Trophoblast cell (in vitro differentiated cells and primary cell): ENCODE results near the gene NUDC.
"Not testable (repeated sequence)": the region's sequence is repeated elsewhere in the genome, so short reads cannot be mapped to it uniquely, and the experiment has no call there.

Experiments
- DNase-seq, 2 donors: peaks; one replicate each; pipeline ENCODE4 v3.0.0-alpha.2; 2016
- H2AFZ ChIP-seq: 2 replicates; pipeline ENCODE4 v1.6.1; 2013; ENCODE audit warnings: low read length, moderate library complexity, mild to moderate bottlenecking; ENCODE audit not compliant: insufficient read depth, poor library complexity
- H2AK5ac ChIP-seq: 2 replicates; pipeline ENCODE4 v1.6.1; 2013; ENCODE audit warnings: mild to moderate bottlenecking, low read length
- H2BK120ac ChIP-seq: 2 replicates; pipeline ENCODE4 v1.6.1; 2013; ENCODE audit warnings: low read length, mild to moderate bottlenecking, moderate library complexity; ENCODE audit not compliant: insufficient read depth, poor library complexity
- H2BK12ac ChIP-seq: 2 replicates; pipeline ENCODE4 v1.6.1; 2013; ENCODE audit warnings: mild to moderate bottlenecking, low read length, moderate library complexity
- H2BK5ac ChIP-seq: 2 replicates; pipeline ENCODE4 v1.6.1; 2013; ENCODE audit warnings: low read length, low read depth, moderate library complexity, mild to moderate bottlenecking; ENCODE audit not compliant: poor library complexity
- H3K14ac ChIP-seq: 2 replicates; pipeline ENCODE4 v1.6.1; 2013; ENCODE audit warnings: mild to moderate bottlenecking, low read length
- H3K18ac ChIP-seq: 2 replicates; pipeline ENCODE4 v1.6.1; 2013; ENCODE audit warnings: mild to moderate bottlenecking, low read length
- H3K23ac ChIP-seq: 2 replicates; pipeline ENCODE4 v1.6.1; 2013; ENCODE audit warnings: low read length
- H3K27ac ChIP-seq: 2 replicates; pipeline ENCODE4 v1.5.1; 2013; ENCODE audit warnings: low read depth, mild to moderate bottlenecking, inconsistent platforms, low read length, moderate library complexity
- H3K27me3 ChIP-seq: 2 replicates; pipeline ENCODE4 v1.6.1; 2013; ENCODE audit warnings: inconsistent platforms, mild to moderate bottlenecking, low read length, moderate library complexity; ENCODE audit not compliant: insufficient read depth
- H3K36me3 ChIP-seq, 2 experiments: 1 replicate in 1 of 2; 2 replicates in 1 of 2; pipeline ENCODE4 v1.6.1; 2013; ENCODE audit warnings: low read length in 2 of 2, mild to moderate bottlenecking in 2 of 2, moderate library complexity in 1 of 2; ENCODE audit not compliant: insufficient read depth in 2 of 2, control insufficient read depth in 1 of 2
- H3K4ac ChIP-seq: 2 replicates; pipeline ENCODE4 v1.6.1; 2013; ENCODE audit warnings: low read depth, mild to moderate bottlenecking, low read length, moderate library complexity
- H3K4me1 ChIP-seq, 2 experiments: 1 replicate in 1 of 2; 2 replicates in 1 of 2; pipeline ENCODE4 v1.6.1; 2013; ENCODE audit warnings: low read length in 2 of 2, mild to moderate bottlenecking in 2 of 2, moderate library complexity in 1 of 2; ENCODE audit not compliant: insufficient read depth in 2 of 2, control insufficient read depth in 1 of 2
- H3K4me2 ChIP-seq: 2 replicates; pipeline ENCODE4 v1.6.1; 2013; ENCODE audit warnings: inconsistent platforms, mild to moderate bottlenecking, low read length, moderate library complexity
- H3K4me3 ChIP-seq: 2 replicates; pipeline ENCODE4 v1.5.1; 2013; ENCODE audit warnings: mild to moderate bottlenecking, low read depth, low read length, inconsistent platforms
- H3K79me1 ChIP-seq: one replicate; pipeline ENCODE4 v1.6.1; 2013; ENCODE audit warnings: low read length
- H3K79me2 ChIP-seq: 2 replicates; pipeline ENCODE4 v1.6.1; 2013; ENCODE audit warnings: low read length, mild to moderate bottlenecking; ENCODE audit not compliant: control insufficient read depth, insufficient read depth, poor library complexity
- H3K9ac ChIP-seq: 2 replicates; pipeline ENCODE4 v1.6.1; 2013; ENCODE audit warnings: mild to moderate bottlenecking, low read length
- H3K9me3 ChIP-seq: 2 replicates; pipeline ENCODE4 v1.6.1; 2013; ENCODE audit warnings: low read depth, mild to moderate bottlenecking, control low read depth, inconsistent platforms, low read length; ENCODE audit not compliant: insufficient read depth
- H4K12ac ChIP-seq: 2 replicates; pipeline ENCODE4 v1.6.1; 2013; ENCODE audit warnings: low read depth, mild to moderate bottlenecking, low read length, moderate library complexity
- H4K8ac ChIP-seq: 2 replicates; pipeline ENCODE4 v1.6.1; 2013; ENCODE audit warnings: low read depth, mild to moderate bottlenecking, low read length, moderate library complexity
- H4K91ac ChIP-seq: one replicate; pipeline ENCODE4 v1.6.1; 2013; ENCODE audit warnings: low read depth, mild to moderate bottlenecking, low read length, moderate library complexity
- WGBS: extraction: QIAGEN DNeasy Blood & Tissue Kit; methylation state at CpG from one replicate; pipeline ENCODE4 v1.1.7; 2013; ENCODE audit warnings: missing lambda C conversion rate; ENCODE audit not compliant: insufficient read length, insufficient coverage; ENCODE audit errors: extremely low coverage; 5-methylcytosine and 5-hydroxymethylcytosine counted together

The NUDC gene

DNA sequence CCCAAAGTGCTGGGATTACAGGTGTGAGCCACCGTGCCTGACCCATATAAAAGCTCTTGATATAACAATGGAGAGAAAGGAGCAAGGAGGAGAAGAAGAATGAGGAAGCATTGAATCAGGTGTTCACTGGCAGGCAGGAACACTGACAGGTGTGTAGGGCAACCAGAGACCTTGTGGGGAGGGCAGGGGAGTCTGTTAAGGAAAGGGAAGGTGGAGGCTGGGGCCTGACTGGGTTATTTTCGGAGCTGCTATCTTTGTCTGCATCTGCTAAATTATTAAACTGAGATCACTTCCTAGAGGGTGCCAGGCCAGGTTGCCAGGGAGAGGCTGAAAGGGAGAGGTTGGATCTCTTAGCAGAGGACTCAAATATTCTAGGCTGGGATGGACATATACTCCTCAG, 65.1 kb downstream of the NUDC start:
- Histone ChIP-seq H3K4me1 (no peaks in the 10 kb centered on the region), H3K23ac (no peak overlapping the region), H3K4me2 (no peak overlapping the region), H4K91ac (no peak overlapping the region), H4K8ac (no peak overlapping the region), H2BK120ac (no peak overlapping the region), H3K9ac (no peak overlapping the region), H3K9me3 (no peaks in the 10 kb centered on the region), H3K14ac (no peak overlapping the region), H3K79me2 (no peaks in the 10 kb centered on the region), H3K27ac (no peak overlapping the region), H3K4me3 (no peak overlapping the region), H2BK12ac (no peak overlapping the region), H3K27me3 (no peaks in the 10 kb centered on the region), H3K79me1 (no peaks in the 10 kb centered on the region), H3K4ac (no peak overlapping the region), H3K18ac (no peak overlapping the region), H4K12ac (no peak overlapping the region), H3K36me3 (no peaks in the 10 kb centered on the region), H2AK5ac (no peak overlapping the region), H2BK5ac (no peak overlapping the region), H2AFZ (no peak overlapping the region)
- no CpG with 5 or more reads among the region's 2 CpGs for WGBS
- no peak for DNase-seq

DNA sequence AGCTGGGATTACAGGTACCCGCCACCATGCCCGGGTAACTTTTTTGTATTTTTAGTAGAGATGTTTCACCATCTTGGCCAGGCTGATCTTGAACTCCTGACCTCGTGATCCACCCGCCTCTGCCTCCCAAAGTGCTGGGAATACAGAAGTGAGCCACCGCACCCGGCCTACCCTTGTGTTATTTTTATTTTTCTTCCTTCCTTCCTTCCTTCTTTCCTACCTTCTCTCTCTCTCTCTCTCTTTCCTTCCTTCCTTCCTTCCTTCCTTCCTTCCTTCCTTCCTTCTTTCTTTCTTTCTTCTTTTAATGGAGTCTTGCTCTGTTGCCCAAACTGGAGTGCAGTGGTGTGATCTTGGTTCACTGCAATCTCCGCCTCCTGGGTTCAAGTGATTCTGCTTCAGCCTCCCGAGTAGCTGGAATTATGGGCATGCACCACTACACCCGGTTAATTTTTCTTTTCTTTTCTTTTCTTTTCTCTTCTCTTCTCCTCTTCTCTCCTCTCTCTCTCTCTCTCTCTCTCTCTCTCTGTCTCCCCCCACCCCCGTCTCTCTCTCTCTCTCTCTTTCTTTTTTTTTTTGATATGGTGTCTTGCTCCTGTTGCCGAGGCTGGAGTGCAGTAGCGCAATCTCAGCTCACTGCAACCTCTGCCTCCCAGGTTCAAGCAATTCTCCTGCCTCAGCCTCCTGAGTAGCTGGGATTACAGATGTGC, 68.0 kb downstream of the NUDC start:
- H4K12ac ChIP-seq, H3K79me1 ChIP-seq, H4K91ac ChIP-seq, H3K27ac ChIP-seq, H2AFZ ChIP-seq, H3K4ac ChIP-seq, H3K27me3 ChIP-seq, H3K79me2 ChIP-seq, H2AK5ac ChIP-seq, H3K4me3 ChIP-seq, H3K4me2 ChIP-seq, H2BK5ac ChIP-seq, DNase-seq, H2BK12ac ChIP-seq, H3K9ac ChIP-seq, H3K36me3 ChIP-seq, H3K23ac ChIP-seq, H3K14ac ChIP-seq, H3K18ac ChIP-seq, H2BK120ac ChIP-seq, H3K4me1 ChIP-seq, H3K9me3 ChIP-seq, H4K8ac ChIP-seq: not testable (repeated sequence)
- WGBS: no CpG with 5 or more reads among the region's 12 CpGs

DNA sequence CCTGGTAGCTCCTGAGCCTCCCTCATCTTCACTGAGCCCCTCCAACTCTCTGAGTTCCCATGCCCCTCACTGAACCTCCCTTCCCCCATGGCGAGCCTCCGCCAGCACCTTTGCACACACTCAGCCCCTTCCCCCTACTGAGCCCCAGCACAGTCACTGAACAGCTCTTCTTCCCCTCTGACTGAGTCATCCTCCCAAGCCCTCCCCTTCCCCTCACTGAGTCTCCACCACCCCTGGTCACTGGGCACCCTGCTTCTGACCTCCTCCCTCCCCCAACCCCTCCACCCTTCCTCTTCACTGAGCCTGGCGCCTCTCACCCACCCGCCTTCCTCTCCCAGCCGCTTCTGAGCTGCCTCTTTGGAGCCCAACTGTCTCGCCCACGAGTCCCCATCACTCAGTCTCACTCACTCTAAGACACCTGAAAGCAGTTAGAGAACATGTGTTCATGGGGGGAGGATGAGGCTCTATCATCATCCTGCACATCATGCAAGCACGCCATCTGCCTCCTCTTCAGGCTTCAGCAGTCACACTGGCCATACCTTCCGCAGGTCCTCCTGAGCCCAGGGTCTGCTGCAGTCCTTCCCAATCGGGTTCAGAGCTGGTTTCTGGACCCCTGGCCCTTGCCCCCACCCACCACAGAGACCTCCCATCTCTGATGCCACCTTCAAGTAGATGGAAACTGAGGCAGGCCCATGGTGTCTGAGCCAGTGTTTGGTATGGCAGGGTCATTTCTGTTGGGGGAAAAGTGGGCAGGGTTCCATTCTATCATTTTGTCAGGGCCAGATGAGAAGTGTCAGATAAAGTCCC, 70.0 kb downstream of the NUDC start:
- no peak for DNase-seq
- Histone ChIP-seq H3K14ac (no peak overlapping the region), H4K91ac (no peak overlapping the region), H3K4me3 (no peak overlapping the region), H4K12ac (no peak overlapping the region), H3K4me1 (peaks cover 6 to 11% of the 10 kb centered on the region in 2 experiments), H3K27ac (no peak overlapping the region), H3K79me2 (peaks cover 3% of the 10 kb centered on the region), H3K9ac (no peak overlapping the region), H3K9me3 (no peaks in the 10 kb centered on the region), H3K4ac (no peak overlapping the region), H3K23ac (no peak overlapping the region), H3K4me2 (no peak overlapping the region), H2BK12ac (no peak overlapping the region), H2AK5ac (no peak overlapping the region), H2BK5ac (no peak overlapping the region), H3K36me3 (no peaks in the 10 kb centered on the region), H3K27me3 (peaks cover 4% of the 10 kb centered on the region), H2BK120ac (no peak overlapping the region), H4K8ac (no peak overlapping the region), H3K18ac (no peak overlapping the region), H2AFZ (no peak overlapping the region), H3K79me1 (peaks cover 4% of the 10 kb centered on the region)
- WGBS: no CpG with 5 or more reads among the region's 10 CpGs

DNA sequence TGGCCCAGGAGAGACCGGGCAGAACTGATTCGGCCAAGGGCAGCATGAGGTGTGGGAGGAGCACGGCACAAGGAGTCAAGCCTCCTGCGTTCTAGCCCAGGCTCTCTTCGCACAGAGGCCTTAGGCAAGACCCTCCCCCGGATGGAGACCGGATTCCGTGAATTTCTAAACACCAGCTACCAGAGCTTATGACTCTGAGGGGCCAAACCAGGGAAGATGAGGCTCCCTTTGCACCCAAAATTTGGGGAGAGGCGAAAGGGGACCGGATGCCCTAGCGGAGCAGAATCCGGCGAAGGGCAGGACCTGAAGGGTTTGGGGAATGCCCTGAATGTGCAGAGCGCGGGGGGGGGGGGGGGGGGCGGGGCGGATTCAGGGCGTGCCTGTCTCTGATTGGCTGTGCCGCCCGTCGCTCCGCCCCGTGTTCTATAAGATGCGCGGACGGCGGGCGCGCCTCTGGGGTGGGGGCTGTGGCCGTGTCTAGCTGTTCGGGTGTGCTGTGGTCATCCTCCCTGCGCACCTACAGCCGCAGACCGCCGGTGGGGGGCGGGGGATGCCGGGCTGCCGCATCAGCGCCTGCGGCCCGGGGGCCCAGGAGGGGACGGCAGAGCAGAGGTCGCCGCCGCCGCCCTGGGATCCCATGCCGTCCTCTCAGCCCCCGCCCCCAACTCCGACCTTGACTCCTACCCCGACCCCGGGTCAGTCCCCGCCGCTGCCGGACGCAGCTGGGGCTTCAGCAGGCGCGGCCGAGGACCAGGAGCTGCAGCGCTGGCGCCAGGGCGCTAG, 71.9 kb downstream of the NUDC start, which contains the start of gene TRNP1:
TSS of gene TRNP1 (plus strand) at position 456 of the 783 bp plus-strand sequence. CDS start at position 551, 95 bp downstream.
- H2AK5ac ChIP-seq: no peak within 1 kb of the TSS
- H3K4me1 ChIP-seq: peaks cover 9 to 16% of the 10 kb centered on the region in 2 experiments
- H3K79me1 ChIP-seq: peaks cover 6% of the 10 kb centered on the region
- H3K14ac ChIP-seq: peak within 1 kb of the TSS; percentile 14
- no peaks in the 10 kb centered on the region for H3K36me3 ChIP-seq
- H4K12ac ChIP-seq: peak within 1 kb of the TSS; percentile 37
- H2BK5ac ChIP-seq: no peak within 1 kb of the TSS
- no peak within 1 kb of the TSS for H2BK12ac ChIP-seq
- H4K8ac ChIP-seq: peak within 1 kb of the TSS; percentile 19
- H2AFZ ChIP-seq: peak within 1 kb of the TSS; percentile 77
- peak within 1 kb of the TSS; percentile 58 for H2BK120ac ChIP-seq
- H3K18ac ChIP-seq: peak within 1 kb of the TSS; percentile 67
- H3K9ac ChIP-seq: peak within 1 kb of the TSS; percentile 20
- H3K23ac ChIP-seq: no peak within 1 kb of the TSS
- H3K4me2 ChIP-seq: peak within 1 kb of the TSS; percentile 95
- no peak within 1 kb of the TSS for H4K91ac ChIP-seq
- H3K4ac ChIP-seq: no peak within 1 kb of the TSS
- H3K27ac ChIP-seq: no peak within 1 kb of the TSS
- no CpG with 5 or more reads among the region's 61 CpGs for WGBS
- H3K79me2 ChIP-seq: peaks cover 3% of the 10 kb centered on the region
- peaks cover 4% of the 10 kb centered on the region for H3K27me3 ChIP-seq
- H3K9me3 ChIP-seq: no peaks in the 10 kb centered on the region
- peak; percentile 37 to 53 for DNase-seq
- H3K4me3 ChIP-seq: peak within 1 kb of the TSS; percentile 76
